NB4 (cell line): ENCODE results near the gene ME3.

ENCODE experiments used
- DNase-seq: peaks from one replicate; pipeline ENCODE4 v3.0.0; 2010; ENCODE audit warnings: low read depth
- H3K4me3 ChIP-seq: one replicate; pipeline ENCODE4 v1.5.1; 2011; ENCODE audit warnings: mild to moderate bottlenecking, low read depth, low read length, moderate library complexity
- MYC ChIP-seq: IDR thresholded peaks from 2 replicates; pipeline ENCODE4 v1.6.1; 2011; ENCODE audit warnings: low read depth, low read length
- POLR2A ChIP-seq: IDR thresholded peaks from 2 replicates; pipeline ENCODE4 v1.6.1; 2011; ENCODE audit warnings: mild to moderate bottlenecking; ENCODE audit not compliant: insufficient read length; ENCODE audit errors: extremely low read depth
- TF ChIP-seq, protein P1 (sequence below): IDR thresholded peaks from one replicate; pipeline ENCODE4 v1.5.1; 2012; ENCODE audit warnings: low read depth, low read length
- TF ChIP-seq, protein P2 (sequence below): IDR thresholded peaks from 2 replicates; pipeline ENCODE4 v1.6.1; 2011; ENCODE audit warnings: low read depth, low read length

The ME3 gene

DNA sequence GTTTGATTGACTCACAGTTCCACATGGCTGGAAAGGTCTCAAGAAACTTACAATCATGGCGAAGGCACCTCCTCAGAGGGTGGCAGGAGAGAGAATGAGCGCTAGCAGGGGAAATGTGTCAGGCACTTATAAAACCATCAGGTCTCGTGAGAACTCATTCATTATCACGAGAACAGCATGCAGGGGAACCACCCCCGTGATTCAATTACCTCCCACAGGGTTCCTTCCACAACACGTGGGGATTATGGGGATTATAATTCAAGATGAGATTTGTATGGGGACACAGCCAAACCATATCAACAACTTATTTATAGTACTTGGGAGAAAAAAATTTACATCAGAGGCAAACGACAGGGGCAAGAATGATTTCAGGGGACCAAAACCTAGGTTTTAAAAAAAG is 3.0 kb downstream of the ME3 start:
- DNase-seq = no peak
- TF ChIP-seq MYC = no peak
- TF ChIP-seq, protein P1, sequence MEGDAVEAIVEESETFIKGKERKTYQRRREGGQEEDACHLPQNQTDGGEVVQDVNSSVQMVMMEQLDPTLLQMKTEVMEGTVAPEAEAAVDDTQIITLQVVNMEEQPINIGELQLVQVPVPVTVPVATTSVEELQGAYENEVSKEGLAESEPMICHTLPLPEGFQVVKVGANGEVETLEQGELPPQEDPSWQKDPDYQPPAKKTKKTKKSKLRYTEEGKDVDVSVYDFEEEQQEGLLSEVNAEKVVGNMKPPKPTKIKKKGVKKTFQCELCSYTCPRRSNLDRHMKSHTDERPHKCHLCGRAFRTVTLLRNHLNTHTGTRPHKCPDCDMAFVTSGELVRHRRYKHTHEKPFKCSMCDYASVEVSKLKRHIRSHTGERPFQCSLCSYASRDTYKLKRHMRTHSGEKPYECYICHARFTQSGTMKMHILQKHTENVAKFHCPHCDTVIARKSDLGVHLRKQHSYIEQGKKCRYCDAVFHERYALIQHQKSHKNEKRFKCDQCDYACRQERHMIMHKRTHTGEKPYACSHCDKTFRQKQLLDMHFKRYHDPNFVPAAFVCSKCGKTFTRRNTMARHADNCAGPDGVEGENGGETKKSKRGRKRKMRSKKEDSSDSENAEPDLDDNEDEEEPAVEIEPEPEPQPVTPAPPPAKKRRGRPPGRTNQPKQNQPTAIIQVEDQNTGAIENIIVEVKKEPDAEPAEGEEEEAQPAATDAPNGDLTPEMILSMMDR = no peak
- no peak for TF ChIP-seq POLR2A
- TF ChIP-seq, protein P2, sequence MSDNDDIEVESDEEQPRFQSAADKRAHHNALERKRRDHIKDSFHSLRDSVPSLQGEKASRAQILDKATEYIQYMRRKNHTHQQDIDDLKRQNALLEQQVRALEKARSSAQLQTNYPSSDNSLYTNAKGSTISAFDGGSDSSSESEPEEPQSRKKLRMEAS = no peak
- H3K4me3 ChIP-seq = no peak overlapping the region

DNA sequence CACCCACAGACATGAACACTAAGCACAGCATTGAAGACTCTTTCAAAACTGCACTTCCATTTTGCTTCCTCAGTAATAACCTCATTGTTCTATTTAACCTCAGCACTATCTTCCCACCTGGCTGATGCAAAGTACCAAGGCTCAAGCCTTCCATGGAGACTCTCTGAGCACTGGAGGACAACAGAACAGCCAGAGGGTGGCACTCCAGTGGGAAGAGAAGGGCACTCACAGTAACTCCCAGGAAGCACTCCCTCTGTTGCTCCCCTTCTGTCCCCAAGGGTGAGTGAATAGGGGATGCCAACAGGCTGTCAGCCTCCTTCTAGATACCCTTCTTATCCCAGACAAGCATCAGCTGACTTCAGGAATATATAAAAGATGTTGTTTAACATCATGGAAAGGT is 3.5 kb downstream of the ME3 start:
- H3K4me3 ChIP-seq = no peak overlapping the region

DNA sequence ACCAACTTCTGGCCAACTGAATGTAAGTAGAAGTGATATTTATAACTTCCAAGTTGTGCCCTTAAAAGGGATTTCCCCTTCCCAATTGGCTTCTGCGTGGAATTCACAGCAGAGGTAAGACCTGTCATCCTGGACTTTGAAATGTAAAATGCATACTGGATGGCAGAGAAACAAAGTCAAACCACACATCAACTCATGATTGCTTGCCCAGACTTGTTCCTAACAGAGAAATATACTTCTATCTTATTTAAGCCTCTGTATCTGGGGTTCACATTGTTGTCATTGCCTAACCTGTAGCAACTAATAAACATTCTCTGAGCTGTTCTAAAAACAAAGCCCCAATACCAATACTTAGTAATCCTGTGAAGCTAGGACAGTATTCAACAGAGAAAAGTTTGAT is 6.2 kb downstream of the ME3 start:
- DNase-seq = no peak
- no peak for TF ChIP-seq POLR2A
- TF ChIP-seq, protein P2 = no peak
- no peak for TF ChIP-seq MYC
- TF ChIP-seq, protein P1 = no peak
- no peak overlapping the region for H3K4me3 ChIP-seq

More for the DNA sequence above, 3.5 kb downstream of the ME3 start:
- TF ChIP-seq, protein P1 = no peak
- TF ChIP-seq, protein P2 = no peak
- no peak for TF ChIP-seq MYC
- TF ChIP-seq POLR2A = no peak
- DNase-seq = no peak

DNA sequence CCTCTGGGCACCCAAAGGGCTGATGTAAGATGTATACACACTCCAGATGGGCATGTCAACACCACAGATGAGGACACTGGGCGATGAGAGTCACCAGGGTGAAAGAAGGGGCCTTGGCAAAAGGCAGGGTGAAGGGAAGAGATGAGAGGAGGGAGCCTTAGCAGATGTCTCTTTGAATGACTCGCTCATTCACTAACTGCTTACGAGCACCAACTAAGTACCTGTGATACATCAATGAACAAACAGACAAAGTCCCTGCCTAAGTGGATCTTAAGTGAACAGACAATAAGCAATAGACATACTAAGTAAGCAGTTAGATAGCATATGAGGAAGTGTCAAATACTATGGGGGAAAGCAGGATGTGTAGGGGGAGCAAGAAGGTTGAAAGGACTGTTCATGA is 7.5 kb downstream of the ME3 start:
- no peak for TF ChIP-seq POLR2A
- TF ChIP-seq, protein P2 = no peak
- no peak for TF ChIP-seq MYC
- TF ChIP-seq, protein P1 = no peak
- DNase-seq = no peak
- H3K4me3 ChIP-seq = no peak overlapping the region

DNA sequence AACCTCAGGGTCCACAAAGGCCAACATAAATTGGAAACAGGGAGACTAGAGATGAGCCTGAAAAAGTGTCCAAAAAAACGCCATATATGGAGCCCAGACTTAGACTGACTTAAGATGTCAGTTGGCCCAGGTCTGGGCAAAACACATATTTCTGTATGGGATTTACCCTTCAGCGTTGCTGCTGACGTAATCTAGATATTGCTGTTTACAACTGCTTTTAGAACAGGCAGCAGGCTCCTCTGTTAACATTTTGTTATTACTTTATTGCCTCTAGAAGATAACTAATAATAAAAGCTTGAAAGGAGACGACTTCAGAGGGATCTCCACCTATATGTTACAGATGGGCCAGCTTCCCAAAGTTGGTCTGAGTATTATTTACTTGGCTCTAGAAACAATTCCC is 8.7 kb downstream of the ME3 start:
- no peak overlapping the region for H3K4me3 ChIP-seq
- no peak for DNase-seq
- TF ChIP-seq POLR2A (no peak), MYC (no peak)
- TF ChIP-seq, protein P1 = no peak
- TF ChIP-seq, protein P2 = no peak

DNA sequence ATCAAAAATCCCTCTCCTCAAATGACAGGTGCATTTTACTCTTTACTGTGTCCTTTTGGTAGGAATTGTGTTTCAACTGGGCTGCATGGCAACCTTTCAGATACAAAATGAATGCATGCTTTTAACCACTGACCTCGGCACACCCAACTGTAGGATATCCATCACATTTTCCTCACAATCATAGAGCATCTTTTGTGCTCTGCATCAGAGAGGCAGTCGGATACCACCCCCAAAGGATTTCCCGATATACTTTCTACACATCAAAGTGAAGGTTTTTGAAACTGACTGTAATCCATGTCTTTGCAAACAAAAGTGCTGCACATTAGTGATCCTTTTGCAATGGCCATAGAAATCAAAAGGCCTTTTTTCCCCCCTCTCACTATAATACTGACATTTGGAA is 9.1 kb downstream of the ME3 start:
- DNase-seq = no peak
- no peak for TF ChIP-seq POLR2A
- TF ChIP-seq, protein P2 = no peak
- H3K4me3 ChIP-seq = no peak overlapping the region
